Measurements from ENCODE around the gene LASP1NB.

LASP1NB gene

GRCh38 chr17:38893607-38894006 is 31.8 kb upstream of the LASP1NB start:
- no peak overlapping the region for H2AFZ ChIP-seq (ENCODE audit: low read length)
- H3K4me1 ChIP-seq (ENCODE audit: insufficient read depth, low read length): peaks cover 28% of the 10 kb centered on the region
- BruUV-seq (replicated peaks): no TSS peak
- DNase-seq (ENCODE audit: low spot score): no peak
- peaks cover 55 to 84% of the 10 kb centered on the region in 2 experiments for H3K36me3 ChIP-seq (replicated peaks in 1 of 2; ENCODE audit: control insufficient read depth in 1 of 2, insufficient read depth in 2 of 2, low read length in 2 of 2)
- H3K4me2 ChIP-seq (ENCODE audit: low read depth, low read length): no peak overlapping the region
- FAIRE-seq: no peak
- TF ChIP-seq SP1 (IDR thresholded peaks at IDR 0.05) (no peak), SP1 (CRISPR knock-in tag; IDR thresholded peaks at IDR 0.05) (no peak), MXD3 (CRISPR knock-in tag; IDR thresholded peaks at IDR 0.05) (0 out of 2 replicates have a peak, but pooled peaks have one; percentile 25), KDM5A (IDR thresholded peaks at IDR 0.05; ENCODE audit: borderline replicate concordance, low read length) (no peak)
- ATAC-seq: no peak; the same call in 2 of the 3 replicates
- in situ Hi-C loops (cut with HindIII; ENCODE audit: extremely low pct_ligation_motif_present, low pct_unique_long_range_greater_than_20kb) (no loop called here), intact Hi-C loops (cut with micrococcal nuclease; ENCODE audit: unreplicated experiment) (no loop called here)
- H3K27me3 ChIP-seq (ENCODE audit: control insufficient read depth in 1 of 2, insufficient read depth in 2 of 2, low read length in 2 of 2): no peaks in the 10 kb centered on the region
- ChIA-PET CTCF (ENCODE audit: low intra/inter-chr PET ratio, low total read pairs) (no interaction called here), POLR2A (interaction anchor here (0.5 to 3.2 kb wide), 6 partner anchors 12 to 39 kb away, joined by 3 to 15 read pairs (median 6); partner anchors contain the start of genes LASP1 and RPL23)
- no peaks in the 10 kb centered on the region for H3K9me3 ChIP-seq (ENCODE audit: low read length)
- WGBS (ENCODE audit: low lambda C conversion rate): 94% methylated on average over 6 of the region's 6 CpGs
- no peak overlapping the region for H3K9ac ChIP-seq (ENCODE audit: insufficient read depth, low read depth, low read length)
- peak overlapping the region; percentile 5 for H3K27ac ChIP-seq (ENCODE audit: extremely low read length, insufficient read depth, low read length)
- H4K20me1 ChIP-seq (ENCODE audit: insufficient read depth, low read length): peaks cover 11% of the 10 kb centered on the region; the same call in 1 of the 2 replicates
- H3K79me2 ChIP-seq (ENCODE audit: insufficient read depth, low read length): peaks cover 4% of the 10 kb centered on the region
- H3K4me3 ChIP-seq (replicated peaks in 1 of 3; ENCODE audit: insufficient read depth in 1 of 3, low read depth in 2 of 3, low read length in 3 of 3): no peak overlapping the region

GRCh38 chr17:38894276-38894675 is 31.1 kb upstream of the LASP1NB start:
- Histone ChIP-seq H3K4me1 (ENCODE audit: insufficient read depth, low read length) (peaks cover 28% of the 10 kb centered on the region), H3K36me3 (replicated peaks in 1 of 2; ENCODE audit: control insufficient read depth in 1 of 2, insufficient read depth in 2 of 2, low read length in 2 of 2) (peaks cover 59 to 85% of the 10 kb centered on the region in 2 experiments), H3K27ac (ENCODE audit: extremely low read length, insufficient read depth, low read length) (no peak overlapping the region), H3K9ac (ENCODE audit: insufficient read depth, low read depth, low read length) (no peak overlapping the region), H2AFZ (ENCODE audit: low read length) (no peak overlapping the region), H3K9me3 (ENCODE audit: low read length) (no peaks in the 10 kb centered on the region), H3K27me3 (ENCODE audit: control insufficient read depth in 1 of 2, insufficient read depth in 2 of 2, low read length in 2 of 2) (no peaks in the 10 kb centered on the region), H3K4me2 (ENCODE audit: low read depth, low read length) (no peak overlapping the region), H4K20me1 (ENCODE audit: insufficient read depth, low read length) (peaks cover 11% of the 10 kb centered on the region; the same call in 1 of the 2 replicates), H3K79me2 (ENCODE audit: insufficient read depth, low read length) (no peaks in the 10 kb centered on the region), H3K4me3 (replicated peaks in 1 of 3; ENCODE audit: insufficient read depth in 1 of 3, low read depth in 2 of 3, low read length in 3 of 3) (no peak overlapping the region)
- ATAC-seq (peak; percentile 6; the same call in 2 of the 3 replicates), DNase-seq (ENCODE audit: low spot score) (no peak), FAIRE-seq (no peak)
- TF ChIP-seq PPARG (CRISPR knock-in tag; conservative IDR thresholded peaks at IDR 0.05) (0 out of 2 replicates have a peak, but pooled peaks have one; percentile 19), ATF7-NPFF (CRISPR knock-in tag; IDR thresholded peaks at IDR 0.05; ENCODE audit: low read depth) (no peak), HINFP (CRISPR knock-in tag; IDR thresholded peaks at IDR 0.05; ENCODE audit: low read depth) (no peak), ZFP62 (CRISPR knock-in tag; IDR thresholded peaks at IDR 0.05) (no peak), CEBPG (CRISPR knock-in tag; IDR thresholded peaks at IDR 0.05) (0 out of 2 replicates have a peak, but pooled peaks have one; percentile 20), RBM22 (optimal IDR thresholded peaks at IDR 0.05; ENCODE audit: low read length) (peak; percentile 97), MEF2D (CRISPR knock-in tag; IDR thresholded peaks at IDR 0.05) (no peak), ZBTB20 (CRISPR knock-in tag; IDR thresholded peaks at IDR 0.05; ENCODE audit: borderline replicate concordance, low read depth) (no peak), ZNF44 (CRISPR knock-in tag; IDR thresholded peaks at IDR 0.05) (no peak), ZNF552 (CRISPR knock-in tag; IDR thresholded peaks at IDR 0.05; ENCODE audit: borderline replicate concordance) (no peak), PCBP2 (optimal IDR thresholded peaks at IDR 0.05; ENCODE audit: low read depth, low read length, poor library complexity, severe bottlenecking) (no peak), KLF9 (CRISPR knock-in tag; IDR thresholded peaks at IDR 0.05; ENCODE audit: low read depth) (no peak), POLR2A (IDR thresholded peaks at IDR 0.05; ENCODE audit: insufficient read depth in 1 of 2, low read depth in 2 of 2, low read length in 2 of 2) (peak in 1 of 2 experiments; percentile 49; a peak in 1 of 4 replicates)
- no TSS peak for BruUV-seq (replicated peaks)
- intact Hi-C loops (cut with micrococcal nuclease; ENCODE audit: unreplicated experiment) (no loop called here), in situ Hi-C loops (cut with HindIII; ENCODE audit: extremely low pct_ligation_motif_present, low pct_unique_long_range_greater_than_20kb) (no loop called here)
- ChIA-PET POLR2A (interaction anchor here (0.5 to 3.2 kb wide), 6 partner anchors 13 to 40 kb away, joined by 3 to 15 read pairs (median 6); partner anchors contain the start of genes LASP1 and RPL23), CTCF (ENCODE audit: low intra/inter-chr PET ratio, low total read pairs) (no interaction called here)
- WGBS (ENCODE audit: low lambda C conversion rate): 80% methylated on average over 7 of the region's 7 CpGs

All from HepG2 (cell line).